Peyer's patch (tissue), 4 donors: ENCODE measurements around the gene TBPL2. TPM values are rescaled to one million over a fixed set of nuclear protein-coding genes. Genes with fewer than 3 reads are reported as not detected.
"Not testable (repeated sequence)": the region's sequence is repeated elsewhere in the genome, so short reads cannot be mapped to it uniquely, and the experiment has no call there.

Experiments used
- DNase-seq, 3 donors: peaks; one replicate each; pipeline ENCODE4 v3.0.0-alpha.2; 2017 to 2019
- H3K27ac ChIP-seq, 4 donors: fragments of 200-600 bp; sonication (generic); one replicate each; pipeline ENCODE4 v1.5.1; 2016 to 2019
- H3K27me3 ChIP-seq, 2 donors: fragments of 200-600 bp; sonication (generic); one replicate each; pipeline ENCODE4 v1.5.1; 2019
- H3K36me3 ChIP-seq, 3 donors: fragments of 200-600 bp; sonication (generic); one replicate each; pipeline ENCODE4 v1.5.1; 2016 to 2019
- H3K4me1 ChIP-seq, 4 donors: fragments of 200-600 bp; sonication (generic); one replicate each; pipeline ENCODE4 v1.5.1; 2016 to 2019
- H3K4me3 ChIP-seq, 4 donors: fragments of 200-600 bp; sonication (generic); 1 replicate in 3 of 4; 2 replicates in 1 of 4; pipeline ENCODE4 v1.5.1; 2016 to 2019; ENCODE audit warnings: mild to moderate bottlenecking in 1 of 4
- H3K9me3 ChIP-seq, 4 donors: fragments of 200-600 bp; sonication (generic); one replicate each; pipeline ENCODE4 v1.5.1; 2016 to 2019; ENCODE audit warnings: mild to moderate bottlenecking in 1 of 4
- POLR2A ChIP-seq, 2 donors: fragments of 450-650 bp; IDR thresholded peaks; one replicate each; pipeline ENCODE4 v1.5.1; 2017; ENCODE audit warnings: antibody characterized with exemption in 2 of 2, mild to moderate bottlenecking in 2 of 2, moderate library complexity in 2 of 2
- total RNA-seq, 4 donors: library from RNA; depleted of rRNA; stranded (reverse); fragments of >200 nt; gene quantifications; one replicate each; pipeline ENCODE4 v1.1.0, GENCODE V29; 2016
- TF ChIP-seq, protein P1 (sequence below), 6 experiments: fragments of 450-650 bp in 4 of 6; fragments of 200-600 bp in 2 of 6; sonication (generic) in 1 of 6; IDR thresholded peaks; one replicate each; pipeline ENCODE4 v1.5.1; 2017 to 2019; ENCODE audit warnings: antibody characterized with exemption in 6 of 6, mild to moderate bottlenecking in 3 of 6, moderate library complexity in 1 of 6

Gene TBPL2
- total RNA-seq, 4 donors from 2014 or later, result not detected

- no peak for DNase-seq
- Histone ChIP-seq H3K9me3 (no peaks in the 10 kb centered on the region), H3K27ac (no peak overlapping the region), H3K4me3 (no peak overlapping the region), H3K36me3 (peaks cover 0 to 27% (median 0%) of the 10 kb centered on the region in 3 donors), H3K27me3 (no peaks in the 10 kb centered on the region), H3K4me1 (no peaks in the 10 kb centered on the region)
- TF ChIP-seq, protein P1, sequence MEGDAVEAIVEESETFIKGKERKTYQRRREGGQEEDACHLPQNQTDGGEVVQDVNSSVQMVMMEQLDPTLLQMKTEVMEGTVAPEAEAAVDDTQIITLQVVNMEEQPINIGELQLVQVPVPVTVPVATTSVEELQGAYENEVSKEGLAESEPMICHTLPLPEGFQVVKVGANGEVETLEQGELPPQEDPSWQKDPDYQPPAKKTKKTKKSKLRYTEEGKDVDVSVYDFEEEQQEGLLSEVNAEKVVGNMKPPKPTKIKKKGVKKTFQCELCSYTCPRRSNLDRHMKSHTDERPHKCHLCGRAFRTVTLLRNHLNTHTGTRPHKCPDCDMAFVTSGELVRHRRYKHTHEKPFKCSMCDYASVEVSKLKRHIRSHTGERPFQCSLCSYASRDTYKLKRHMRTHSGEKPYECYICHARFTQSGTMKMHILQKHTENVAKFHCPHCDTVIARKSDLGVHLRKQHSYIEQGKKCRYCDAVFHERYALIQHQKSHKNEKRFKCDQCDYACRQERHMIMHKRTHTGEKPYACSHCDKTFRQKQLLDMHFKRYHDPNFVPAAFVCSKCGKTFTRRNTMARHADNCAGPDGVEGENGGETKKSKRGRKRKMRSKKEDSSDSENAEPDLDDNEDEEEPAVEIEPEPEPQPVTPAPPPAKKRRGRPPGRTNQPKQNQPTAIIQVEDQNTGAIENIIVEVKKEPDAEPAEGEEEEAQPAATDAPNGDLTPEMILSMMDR (IDR thresholded peaks at IDR 0.05), result no peak
- no peak for TF ChIP-seq POLR2A (IDR thresholded peaks at IDR 0.05)
Measured at GRCh38 chr14:55387121-55387520, 53.3 kb downstream of the TBPL2 start.

DNA sequence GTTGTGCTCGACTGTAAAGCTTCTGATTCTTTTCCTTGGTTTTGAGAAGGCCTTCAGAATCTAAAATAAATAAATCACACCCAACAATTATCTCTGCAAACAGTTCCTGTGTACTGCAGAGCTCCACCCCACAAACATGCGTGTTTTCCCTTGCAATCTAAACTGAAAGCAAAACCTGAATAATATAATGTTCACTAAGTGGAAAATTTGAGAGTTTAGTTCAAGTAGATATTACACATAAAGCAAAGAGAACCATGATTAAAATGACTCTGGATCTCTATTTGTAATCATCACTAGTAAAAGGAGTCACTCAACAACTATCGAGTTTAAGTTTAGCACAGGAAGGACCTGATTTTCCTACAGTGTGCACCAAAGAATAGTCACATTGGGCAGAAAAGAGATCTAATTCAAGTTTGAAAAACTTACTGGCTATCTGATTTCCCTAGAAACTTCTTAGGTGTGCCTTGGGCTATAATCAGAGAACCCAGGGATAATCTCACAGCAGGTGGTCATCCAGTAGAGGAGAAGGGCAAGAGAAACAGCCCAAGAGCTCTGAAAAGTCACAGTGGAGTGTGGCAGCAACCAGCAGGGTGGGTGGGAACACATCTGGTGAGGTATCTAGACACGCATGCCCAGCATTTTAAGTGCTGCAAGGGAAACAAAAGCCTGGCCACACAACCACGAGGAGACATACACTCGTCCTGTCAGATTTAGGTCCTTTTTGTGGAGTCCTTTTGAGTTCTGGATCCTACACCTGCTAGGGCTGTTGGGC, 54.2 kb downstream of the TBPL2 start:
- peak overlapping the region in 3 of 4 donors; percentile 46 to 77 (median 77) for H3K27ac ChIP-seq
- H3K4me1 ChIP-seq, result no peaks in the 10 kb centered on the region
- DNase-seq, result no peak
- peak overlapping the region in 1 of 4 donors; percentile 2 for H3K4me3 ChIP-seq
- H3K36me3 ChIP-seq, result peaks cover 0 to 32% (median 0%) of the 10 kb centered on the region in 3 donors
- H3K27me3 ChIP-seq, result no peaks in the 10 kb centered on the region
- TF ChIP-seq, protein P1 (IDR thresholded peaks at IDR 0.05), result no peak
- TF ChIP-seq POLR2A (IDR thresholded peaks at IDR 0.05), result no peak
- H3K9me3 ChIP-seq, result no peaks in the 10 kb centered on the region

- TF ChIP-seq, protein P1 (IDR thresholded peaks at IDR 0.05), result no peak
- no peak for TF ChIP-seq POLR2A (IDR thresholded peaks at IDR 0.05)
- no peaks in the 10 kb centered on the region for H3K27me3 ChIP-seq
- DNase-seq, result no peak
- peak overlapping the region in 1 of 4 donors; percentile 77 for H3K27ac ChIP-seq
- no peaks in the 10 kb centered on the region for H3K9me3 ChIP-seq
- H3K36me3 ChIP-seq, result peaks cover 0 to 37% (median 0%) of the 10 kb centered on the region in 3 donors
- no peaks in the 10 kb centered on the region for H3K4me1 ChIP-seq
- H3K4me3 ChIP-seq, result no peak overlapping the region
Measured at GRCh38 chr14:55384536-55384935, 55.9 kb downstream of the TBPL2 start.

GRCh38 chr14:55383541-55384140, 56.8 kb downstream of the TBPL2 start:
- Histone ChIP-seq H3K4me3 (no peak overlapping the region), H3K27me3 (no peaks in the 10 kb centered on the region), H3K36me3 (peaks cover 0 to 40% (median 0%) of the 10 kb centered on the region in 3 donors), H3K4me1 (no peaks in the 10 kb centered on the region), H3K27ac (no peak overlapping the region), H3K9me3 (no peaks in the 10 kb centered on the region)
- TF ChIP-seq POLR2A (IDR thresholded peaks at IDR 0.05), result no peak
- TF ChIP-seq, protein P1 (IDR thresholded peaks at IDR 0.05), result no peak
- no peak for DNase-seq

- not testable (repeated sequence) for H3K27me3 ChIP-seq, H3K4me3 ChIP-seq, DNase-seq, H3K9me3 ChIP-seq, H3K27ac ChIP-seq, H3K4me1 ChIP-seq
- H3K36me3 ChIP-seq, result peaks cover 0 to 46% (median 0%) of the 10 kb centered on the region in 3 donors
Measured at GRCh38 chr14:55383056-55383466, 57.4 kb downstream of the TBPL2 start.

DNA sequence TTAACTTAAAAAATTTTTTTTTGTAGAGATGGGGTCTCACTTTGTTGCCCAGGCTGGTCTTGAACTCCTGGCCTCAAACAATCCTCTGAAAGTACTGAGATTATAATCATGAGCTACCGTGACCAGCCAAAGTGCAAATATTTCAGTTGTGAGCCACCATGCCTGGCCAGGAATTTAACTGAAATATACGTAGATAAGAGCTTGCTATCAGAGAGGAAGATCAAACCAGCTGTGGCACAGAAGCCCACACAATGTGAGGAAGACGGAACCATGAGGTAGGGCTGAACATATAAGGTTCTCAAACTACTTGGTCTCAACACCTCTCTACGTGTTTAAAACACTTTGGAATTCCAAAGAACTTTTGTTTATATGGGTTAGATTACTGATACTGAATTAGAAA, 57.9 kb downstream of the TBPL2 start:
- H3K27me3 ChIP-seq, result no peaks in the 10 kb centered on the region
- H3K36me3 ChIP-seq, result peaks cover 0 to 48% (median 0%) of the 10 kb centered on the region in 3 donors
- H3K4me3 ChIP-seq, result no peak overlapping the region
- no peaks in the 10 kb centered on the region for H3K4me1 ChIP-seq
- no peaks in the 10 kb centered on the region for H3K9me3 ChIP-seq
- DNase-seq, result no peak
- TF ChIP-seq POLR2A (IDR thresholded peaks at IDR 0.05), result no peak
- TF ChIP-seq, protein P1 (IDR thresholded peaks at IDR 0.05), result no peak
- H3K27ac ChIP-seq, result no peak overlapping the region
